Measurements from ENCODE around the gene UGT2A3.
"Not testable (repeated sequence)": the region's sequence is repeated elsewhere in the genome, so short reads cannot be mapped to it uniquely, and the experiment has no call there.

UGT2A3 gene

DNA sequence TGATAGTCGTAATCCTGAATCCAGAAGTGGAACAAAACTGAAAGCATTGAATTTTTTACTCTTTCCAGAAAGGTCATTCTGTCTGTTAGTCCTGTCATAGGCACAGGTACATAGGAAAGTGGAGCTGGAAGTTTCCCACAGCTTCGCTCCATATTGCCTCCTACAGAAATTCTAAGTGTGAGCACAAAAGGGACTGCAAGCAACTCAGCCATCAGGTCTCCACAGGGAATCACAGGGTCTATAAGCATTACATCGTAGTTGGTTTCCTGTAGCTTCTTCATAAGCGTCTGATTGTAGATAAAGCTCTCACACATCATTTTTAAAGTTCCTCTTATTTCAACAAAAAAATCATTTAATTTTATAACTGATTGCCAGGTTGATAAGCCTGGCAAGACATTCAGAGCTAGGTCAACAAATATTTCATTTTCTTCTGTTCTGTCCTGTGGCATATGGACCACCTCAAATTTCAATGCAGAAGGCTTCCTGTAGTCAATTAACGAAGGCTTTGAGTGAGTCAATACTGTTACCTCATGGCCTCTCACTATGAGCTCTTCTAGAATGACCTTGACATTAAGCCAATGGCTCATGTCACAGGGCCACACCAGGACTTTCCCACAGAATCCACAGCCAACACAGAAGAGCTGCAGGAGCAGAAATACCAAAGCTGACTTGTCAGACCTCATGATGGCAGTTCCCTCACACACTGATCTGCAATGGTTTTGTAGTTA lies at the start of gene UGT2A3:
UGT2A3 (minus strand) TSS at position 727 of the 728 bp plus-strand sequence; CDS start at position 683, 44 bp downstream.
- Histone ChIP-seq H3K4me3 (no peak within 1 kb of the TSS), H3K27ac (no peak within 1 kb of the TSS)

DNA sequence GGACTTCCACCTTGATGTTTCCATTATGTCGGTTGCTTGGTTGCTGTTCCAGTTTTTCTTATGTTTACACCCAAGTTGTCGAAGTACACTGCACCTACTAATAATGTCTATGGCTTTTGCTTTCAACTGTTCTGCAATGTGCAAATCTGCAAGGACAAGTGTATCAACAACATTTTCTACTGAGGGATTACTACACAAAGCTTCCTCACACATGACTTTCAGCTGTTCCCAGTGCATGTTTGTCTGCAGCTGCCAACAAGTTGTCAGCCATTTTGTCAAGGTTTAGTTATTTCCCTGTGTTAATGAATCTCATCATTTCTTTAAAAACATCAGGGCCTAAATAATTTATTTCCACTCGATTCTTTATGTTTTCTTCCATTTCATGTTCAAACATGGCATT lies 45.4 kb upstream of the UGT2A3 start:
- no peak overlapping the region for H3K27ac ChIP-seq
- H3K4me3 ChIP-seq = no peak overlapping the region

- H3K27ac ChIP-seq = no peak overlapping the region
- H3K4me3 ChIP-seq = no peak overlapping the region
Measured at GRCh38 chr4:68995292-68995691, 43.7 kb upstream of the UGT2A3 start.

DNA sequence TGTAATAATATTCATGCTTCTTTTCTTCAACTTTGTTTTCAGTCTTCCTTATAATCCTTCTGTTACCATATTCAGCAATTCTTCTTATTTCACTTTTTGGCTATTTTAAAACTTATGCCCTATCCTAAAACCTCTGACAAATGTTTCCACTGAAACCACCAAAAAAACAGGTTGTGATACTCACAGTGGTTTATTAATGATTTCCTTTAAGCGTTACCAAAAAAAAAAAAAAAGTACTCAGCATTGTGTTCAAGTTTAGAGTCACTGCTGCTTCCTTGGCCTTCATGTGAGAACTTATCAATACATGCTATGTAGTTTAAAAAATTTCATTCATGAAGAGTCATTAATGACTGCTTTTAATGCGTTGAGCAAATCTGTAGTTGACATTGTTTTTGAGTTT lies 35.4 kb upstream of the UGT2A3 start:
- Histone ChIP-seq H3K4me3 (no peak overlapping the region), H3K27ac (no peak overlapping the region)

DNA sequence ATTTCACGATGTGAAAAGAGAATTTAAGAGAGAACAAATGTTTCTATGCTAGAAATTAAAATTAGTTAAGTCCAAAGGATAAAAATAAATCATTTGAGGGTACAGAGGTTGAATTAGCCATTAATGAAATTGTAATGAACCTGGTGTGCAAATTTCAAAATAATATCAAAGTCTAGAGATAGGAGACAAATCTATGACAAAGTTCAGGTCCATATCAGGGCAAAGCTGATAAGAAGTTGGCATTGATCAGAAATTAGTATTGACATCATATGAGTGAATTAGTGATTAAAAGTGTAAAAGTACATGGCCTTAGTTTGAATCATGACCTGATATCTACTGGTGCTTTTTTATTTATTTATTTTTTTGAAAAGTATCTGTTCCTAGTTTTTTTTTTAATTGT lies 33.8 kb upstream of the UGT2A3 start:
- H3K4me3 ChIP-seq = no peak overlapping the region
- no peak overlapping the region for H3K27ac ChIP-seq

GRCh38 chr4:68984947-68985346 lies 33.3 kb upstream of the UGT2A3 start:
- Histone ChIP-seq H3K4me3 (no peak overlapping the region), H3K27ac (no peak overlapping the region)

DNA sequence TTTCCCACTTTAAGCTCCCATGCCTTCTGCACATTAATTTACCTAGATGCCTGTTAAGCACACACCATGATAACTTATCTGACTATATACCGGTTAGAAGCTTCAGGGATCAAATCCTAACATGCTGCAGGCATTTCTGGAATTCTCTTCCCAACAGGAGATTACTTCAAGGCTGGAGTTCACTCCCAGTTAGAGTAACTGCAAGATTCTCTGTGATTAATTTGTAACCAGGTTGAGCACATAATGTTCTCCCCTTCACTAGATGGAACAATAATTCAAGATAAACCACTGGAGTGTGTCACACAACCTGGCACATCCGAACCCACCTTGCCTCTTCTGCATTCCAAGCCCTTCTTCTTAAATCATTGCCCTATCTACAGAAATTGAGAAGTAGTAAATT lies 11.8 kb upstream of the UGT2A3 start:
- Histone ChIP-seq H3K27ac (no peak overlapping the region), H3K4me3 (no peak overlapping the region)

DNA sequence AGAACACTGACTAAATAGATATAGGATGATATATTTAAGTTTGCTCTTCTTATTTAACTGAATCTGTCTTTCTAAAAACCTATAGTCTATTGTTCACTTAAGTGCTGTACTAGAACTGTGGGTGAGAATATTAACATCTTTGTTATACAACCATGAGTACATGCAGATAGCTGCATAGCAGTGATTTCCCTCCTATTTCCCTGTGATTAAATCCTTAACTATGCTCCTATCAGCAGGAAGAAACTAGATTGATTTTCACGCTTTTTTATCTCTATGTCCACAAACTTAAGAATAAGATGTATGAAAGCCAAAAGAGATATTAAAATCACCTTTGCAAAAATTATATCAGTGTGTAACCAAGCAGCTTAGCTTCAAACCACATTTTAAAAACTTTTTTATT lies 11.3 kb upstream of the UGT2A3 start:
- Histone ChIP-seq H3K4me3 (no peak overlapping the region), H3K27ac (no peak overlapping the region)

DNA sequence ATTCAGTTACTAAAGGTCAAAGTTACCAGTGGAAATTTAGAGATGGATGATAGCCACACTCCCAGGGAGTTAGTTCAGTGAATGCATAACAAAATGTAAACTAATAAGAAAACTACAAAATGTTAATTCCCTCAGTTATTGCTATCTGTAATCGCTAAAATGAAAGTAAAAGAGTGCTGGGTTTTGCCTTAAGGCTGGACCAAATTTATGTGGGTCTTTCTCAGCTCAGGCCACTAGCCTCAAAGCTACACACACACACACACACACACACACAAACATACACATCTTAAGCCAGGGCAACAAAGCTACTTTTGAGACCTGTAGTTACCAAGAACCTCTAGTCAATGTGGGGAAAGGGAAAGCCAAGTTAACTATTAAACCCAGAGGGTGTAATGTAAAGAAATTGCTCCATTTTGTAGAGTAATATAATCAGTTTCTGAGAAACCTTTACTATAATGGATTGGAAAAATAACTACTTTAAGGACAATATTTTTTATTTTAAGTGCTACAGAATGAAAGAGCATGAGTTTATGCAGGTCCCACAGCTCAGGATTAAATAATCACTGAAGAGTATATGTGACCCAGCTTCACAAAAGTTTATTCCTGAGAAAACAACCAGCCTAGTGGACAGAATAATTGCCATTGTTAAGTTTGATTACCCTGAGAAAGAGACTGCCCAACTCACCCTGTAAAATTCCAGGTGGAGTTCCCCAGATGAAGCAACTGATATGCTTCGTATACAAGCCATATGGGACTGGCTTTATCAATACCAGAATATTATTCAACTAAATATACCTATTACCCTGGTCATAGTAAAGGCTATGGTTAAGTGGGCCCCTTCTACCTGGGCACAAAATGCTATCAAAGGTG lies 8.9 kb upstream of the UGT2A3 start:
- H3K27ac ChIP-seq = no peak overlapping the region
- no peak overlapping the region for H3K4me3 ChIP-seq

DNA sequence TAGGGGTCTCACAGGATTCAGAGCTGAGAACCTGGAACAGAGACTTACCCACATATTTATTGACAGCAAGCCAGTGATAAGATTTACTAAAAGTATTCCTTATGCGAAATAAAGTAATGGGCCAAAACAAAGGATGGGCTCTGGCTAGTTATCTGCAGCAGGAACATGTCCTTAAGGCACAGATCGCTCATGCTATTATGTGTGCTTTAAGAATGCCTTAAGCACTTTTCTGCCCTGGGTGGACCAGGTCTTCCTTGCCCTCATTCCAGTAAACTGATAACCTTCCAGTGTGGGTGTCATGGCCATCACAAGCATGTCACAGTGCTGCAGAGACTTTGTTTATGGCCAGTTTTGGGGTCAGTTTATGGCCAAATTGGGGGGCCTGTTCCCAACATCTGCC lies 7.5 kb upstream of the UGT2A3 start:
- H3K27ac ChIP-seq, H3K4me3 ChIP-seq: not testable (repeated sequence)

- Histone ChIP-seq H3K27ac (no peak overlapping the region), H3K4me3 (no peak overlapping the region)
Measured at GRCh38 chr4:68954126-68954525, 2.5 kb upstream of the UGT2A3 start.

DNA sequence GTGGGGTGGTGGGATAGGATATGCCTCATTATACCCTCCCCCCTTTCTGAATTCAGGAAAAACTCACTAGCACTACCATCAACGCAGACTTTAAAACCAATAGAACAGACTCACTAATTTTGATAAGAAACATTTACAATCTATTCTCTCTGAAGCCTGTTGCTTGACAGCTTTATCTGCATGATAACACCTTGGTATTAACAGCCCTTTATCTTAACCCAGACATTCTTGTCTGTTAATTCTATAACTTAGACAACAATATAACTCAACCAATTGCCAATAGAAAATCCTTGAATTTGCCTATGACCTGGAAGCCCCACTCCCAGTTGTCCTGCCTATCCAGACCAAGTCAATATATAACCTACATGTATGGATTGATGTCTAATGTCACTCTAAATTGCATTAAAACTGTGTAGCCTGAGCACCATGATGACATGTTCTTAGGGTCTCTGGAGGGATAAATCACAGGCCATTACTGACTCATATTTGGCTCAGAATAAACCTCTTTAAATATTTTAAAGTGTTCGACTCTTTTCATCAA lies 1.5 kb upstream of the UGT2A3 start:
- Histone ChIP-seq H3K4me3 (no peak overlapping the region), H3K27ac (no peak overlapping the region)

DNA sequence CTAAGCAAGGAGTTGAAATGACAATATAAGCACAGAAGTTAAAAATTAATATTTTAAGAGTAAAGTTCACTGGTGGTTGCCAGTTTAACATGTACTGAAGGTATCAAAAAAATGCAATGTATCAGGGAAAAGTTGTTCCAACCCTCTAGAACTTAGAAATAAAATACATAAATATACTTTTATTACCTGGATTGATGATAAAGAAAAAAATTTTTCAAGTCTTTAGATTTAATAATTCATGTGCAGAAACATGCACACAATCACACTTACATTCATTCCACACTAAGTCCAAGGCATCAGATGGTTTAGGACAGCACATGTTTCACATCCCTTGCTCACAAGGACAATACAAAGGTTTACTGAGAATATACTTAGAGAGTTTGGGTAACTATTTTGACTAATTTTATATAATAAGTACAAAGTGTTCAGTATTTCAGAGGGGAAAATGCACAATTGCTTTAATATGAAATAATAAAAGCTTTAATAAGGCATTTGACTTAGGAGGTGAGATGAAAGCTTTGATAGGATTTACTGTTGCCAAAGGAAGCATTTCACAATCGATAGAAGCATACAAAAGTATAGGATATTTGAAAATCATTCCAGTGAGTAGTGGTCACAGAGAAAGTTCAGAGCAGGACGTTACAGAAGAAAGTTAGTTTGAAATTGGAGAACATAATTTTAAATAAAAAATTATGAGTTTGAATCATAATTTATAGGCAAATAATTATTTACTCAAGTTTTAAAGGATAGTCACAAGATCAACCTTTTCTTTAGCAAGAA lies 392 bp upstream of the UGT2A3 start:
- Histone ChIP-seq H3K27ac (no peak overlapping the region), H3K4me3 (no peak overlapping the region)

GRCh38 chr4:68950033-68950432 lies 1.6 kb downstream of the UGT2A3 start:
- no peak overlapping the region for H3K4me3 ChIP-seq
- H3K27ac ChIP-seq = no peak overlapping the region

- Histone ChIP-seq H3K4me3 (no peak overlapping the region), H3K27ac (no peak overlapping the region)
Measured at GRCh38 chr4:68948985-68949384, 2.6 kb downstream of the UGT2A3 start.

- Histone ChIP-seq H3K4me3 (no peak overlapping the region), H3K27ac (no peak overlapping the region)
Measured at GRCh38 chr4:68948044-68948743, 3.4 kb downstream of the UGT2A3 start.

GRCh38 chr4:68929076-68929737 lies 22.4 kb downstream of the UGT2A3 start:
- no peak overlapping the region for H3K4me3 ChIP-seq
- no peak overlapping the region for H3K27ac ChIP-seq

GRCh38 chr4:68927165-68927564 lies 24.4 kb downstream of the UGT2A3 start:
- no peak overlapping the region for H3K4me3 ChIP-seq
- H3K27ac ChIP-seq = no peak overlapping the region

DNA sequence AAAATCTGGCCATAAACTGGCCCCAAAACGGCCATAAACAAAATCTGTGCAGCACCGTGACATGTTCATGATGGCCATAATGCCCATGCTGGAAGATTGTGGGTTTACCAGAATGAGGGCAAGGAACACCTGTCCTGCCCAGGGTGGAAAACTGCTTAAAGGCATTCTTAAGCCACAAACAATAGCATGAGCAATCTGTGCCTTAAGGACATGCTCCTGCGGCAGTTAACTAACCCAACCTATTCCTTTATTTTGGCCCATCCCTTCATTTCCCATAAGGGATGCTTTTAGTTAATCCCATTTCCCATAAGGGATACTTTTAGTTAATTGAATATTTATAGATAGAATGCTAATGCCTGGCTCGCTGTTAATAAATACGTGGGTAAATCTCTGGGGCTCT lies 29.4 kb downstream of the UGT2A3 start:
- not testable (repeated sequence) for H3K27ac ChIP-seq, H3K4me3 ChIP-seq

Measured in skin epidermis (tissue), 12 donors.